Transverse colon (tissue), 4 donors: ENCODE measurements around the gene NKG7. TPM values are rescaled to one million over a fixed set of nuclear protein-coding genes. Genes with fewer than 3 reads are reported as not detected.

Experiments used
- DNase-seq: peaks from one replicate; pipeline ENCODE4 v3.0.0-alpha.2; 2019
- H3K27ac ChIP-seq, 4 donors: fragments of 200-600 bp; sonication (generic); 2 replicates each; pipeline ENCODE4 v1.5.1; 2016 to 2018; ENCODE audit warnings: inconsistent platforms in 4 of 4
- H3K27me3 ChIP-seq: fragments of 200-600 bp; sonication (generic); 2 replicates; pipeline ENCODE4 v1.5.1; 2017; ENCODE audit warnings: inconsistent platforms
- H3K36me3 ChIP-seq, 4 donors: fragments of 200-600 bp; sonication (generic); 2 replicates each; pipeline ENCODE4 v1.5.1; 2017 to 2019; ENCODE audit warnings: inconsistent platforms in 4 of 4
- H3K4me1 ChIP-seq, 4 donors: fragments of 200-600 bp; sonication (generic); 2 replicates each; pipeline ENCODE4 v1.5.1; 2017 to 2020; ENCODE audit warnings: inconsistent platforms in 4 of 4
- H3K4me3 ChIP-seq, 4 donors: fragments of 200-600 bp; sonication (generic); 1 replicate in 1 of 4; 2 replicates in 3 of 4; pipeline versions ENCODE4 v1.5.1 to v1.6.1; 2017 to 2019; ENCODE audit warnings: inconsistent platforms in 4 of 4
- H3K9me3 ChIP-seq, 2 donors: fragments of 200-600 bp; sonication (generic); 2 replicates each; pipeline ENCODE4 v1.5.1; 2017 to 2019; ENCODE audit warnings: inconsistent platforms in 2 of 2
- CTCF ChIP-seq, 5 experiments: fragments of 200-600 bp in 3 of 5; fragments of 450-650 bp in 2 of 5; sonication (generic) in 3 of 5; IDR thresholded peaks; 1 replicate in 2 of 5; 2 replicates in 3 of 5; pipeline ENCODE4 v1.5.1; 2016 to 2017; ENCODE audit warnings: antibody characterized with exemption in 5 of 5, inconsistent platforms in 3 of 5, mild to moderate bottlenecking in 2 of 5, moderate library complexity in 1 of 5
- EP300 ChIP-seq: sonication (generic); formaldehyde crosslinking; IDR thresholded peaks from one replicate; pipeline ENCODE4 v1.6.1; 2017; ENCODE audit warnings: antibody characterized with exemption, low read depth
- POLR2A ChIP-seq: fragments of 450-650 bp; IDR thresholded peaks from one replicate; pipeline ENCODE4 v1.6.1; 2016; ENCODE audit warnings: antibody characterized with exemption, mild to moderate bottlenecking, moderate library complexity
- POLR2AphosphoS5 ChIP-seq, 3 donors: sonication (generic); formaldehyde crosslinking; IDR thresholded peaks; one replicate each; pipeline ENCODE4 v1.6.1; 2016; ENCODE audit warnings: antibody characterized with exemption in 3 of 3
- WGBS, 2 donors: methylation state at CpG; one replicate each; pipeline ENCODE4 v1.1.5; 2018; ENCODE audit warnings: low coverage in 1 of 2; 5-methylcytosine and 5-hydroxymethylcytosine counted together
- in situ Hi-C, 4 donors: fragments of 200-750 bp; cut with MboI; loops; one replicate each; pipeline versions ENCODE4 v1.15.0 to v1.15.1; 2017; ENCODE audit warnings: low sequenced_read_pairs in 3 of 4, low pct_ligation_motif_present in 1 of 4, low pct_unique_long_range_greater_than_20kb in 1 of 4
- intact Hi-C: fragments of 100-400 bp; cut with DNase I; formaldehyde crosslinking; loops from one replicate; pipeline ENCODE4 v1.15.1; 2023; ENCODE audit warnings: low total_unique reads
- total RNA-seq, 4 donors: library from RNA; depleted of rRNA; stranded (reverse); fragments of >200 nt; gene quantifications; one replicate each; pipeline ENCODE4 v1.1.0, GENCODE V29; 2016

NKG7 gene
- total RNA-seq, 4 donors from 2014 or later: 1.6 to 3.0 TPM; not detected in 2

- in situ Hi-C loops: no loop called here
These were observed 50.7 kb downstream of the NKG7 start for GRCh38 chr19:51321799-51322198.

More at GRCh38 chr19:51321799-51322198, 50.7 kb downstream of the NKG7 start:
- Histone ChIP-seq H3K4me3 (no peak overlapping the region), H3K27ac (no peak overlapping the region), H3K4me1 (peaks cover 0 to under 1% (median 0%) of the 10 kb centered on the region in 4 donors), H3K9me3 (no peaks in the 10 kb centered on the region), H3K27me3 (peaks cover 13% of the 10 kb centered on the region), H3K36me3 (no peaks in the 10 kb centered on the region)
- TF ChIP-seq POLR2A (no peak), EP300 (no peak), CTCF (IDR thresholded peaks at IDR 0.05) (no peak), POLR2AphosphoS5 (IDR thresholded peaks at IDR 0.05) (no peak)
- DNase-seq: no peak
- 67% methylated on average over 14 of the region's 14 CpGs; no CpG with 5 or more reads in 1 of the 2 donors for WGBS, 2 donors
- intact Hi-C loops: no loop called here

Other genes with a start within 250 kb of the NKG7 start
- gene SIGLEC9, start 247.7 kb downstream of the NKG7 start, total RNA-seq: 1 to 10 TPM in 2 of 4 donors, not detected in 2; 2.0 to 2.2 TPM
- 1 to 10 TPM in 1 of 4 donors, under 1 TPM in 1, not detected in 2; 0.82 to 2.1 TPM for gene SIGLEC7, start 230.4 kb downstream of the NKG7 start, total RNA-seq
- 1 to 10 TPM in 2 of 4 donors, not detected in 2; 2.5 to 2.6 TPM for gene CD33, start 147.6 kb downstream of the NKG7 start, total RNA-seq
- gene SIGLECL1, start 121.6 kb downstream of the NKG7 start, total RNA-seq: not detected
- under 1 TPM in 1 of 4 donors, not detected in 3; 0.27 TPM for gene IGLON5, start 61.0 kb downstream of the NKG7 start, total RNA-seq
- 1 to 10 TPM in 3 of 4 donors, under 1 TPM in 1; 0.60 to 2.2 (median 1.8) TPM for gene VSIG10L, start 30.5 kb downstream of the NKG7 start, total RNA-seq
- 100 to 1,000 TPM in 2 of 4 donors, 10 to 100 TPM in 2; 56.9 to 147 (median 99.1) TPM for gene ETFB, start 6.3 kb downstream of the NKG7 start, total RNA-seq
- gene CLDND2, start 3.7 kb downstream of the NKG7 start, total RNA-seq: not detected
- gene LIM2, start 15.3 kb upstream of the NKG7 start, total RNA-seq: not detected
- not detected for gene C19orf84, start 17.9 kb upstream of the NKG7 start, total RNA-seq
- gene SIGLEC10, start 45.0 kb upstream of the NKG7 start, total RNA-seq: 10 to 100 TPM in 1 of 4 donors, 1 to 10 TPM in 2, not detected in 1; 3.7 to 15.7 (median 4.9) TPM
- gene SIGLEC8, start 85.8 kb upstream of the NKG7 start, total RNA-seq: 1 to 10 TPM in 1 of 4 donors, under 1 TPM in 1, not detected in 2; 0.27 to 1.3 TPM
- gene CEACAM18, start 105.9 kb upstream of the NKG7 start, total RNA-seq: not detected
- gene SIGLEC12, start 129.1 kb upstream of the NKG7 start, total RNA-seq: under 1 TPM in 2 of 4 donors, not detected in 2; 0.41 to 0.48 TPM
- 1 to 10 TPM in 2 of 4 donors, under 1 TPM in 1, not detected in 1; 0.55 to 4.4 (median 1.7) TPM for gene SIGLEC6, start 159.0 kb upstream of the NKG7 start, total RNA-seq
- gene ZNF175, start 198.6 kb upstream of the NKG7 start, total RNA-seq: 10 to 100 TPM in 1 of 4 donors, 1 to 10 TPM in 3; 5.6 to 12.7 (median 6.6) TPM